GM12872 (cell line): Measurements from ENCODE around the gene TMEM260.

ENCODE experiments used
- CTCF ChIP-seq: IDR thresholded peaks from 3 replicates; pipeline ENCODE4 v1.5.1; 2011; ENCODE audit warnings: low read depth, mild to moderate bottlenecking, low read length, moderate library complexity; ENCODE audit not compliant: insufficient read depth

The TMEM260 gene

GRCh38 chr14:56678838-56679237 is 99.2 kb downstream of the TMEM260 start:
- no peak for TF ChIP-seq CTCF

DNA sequence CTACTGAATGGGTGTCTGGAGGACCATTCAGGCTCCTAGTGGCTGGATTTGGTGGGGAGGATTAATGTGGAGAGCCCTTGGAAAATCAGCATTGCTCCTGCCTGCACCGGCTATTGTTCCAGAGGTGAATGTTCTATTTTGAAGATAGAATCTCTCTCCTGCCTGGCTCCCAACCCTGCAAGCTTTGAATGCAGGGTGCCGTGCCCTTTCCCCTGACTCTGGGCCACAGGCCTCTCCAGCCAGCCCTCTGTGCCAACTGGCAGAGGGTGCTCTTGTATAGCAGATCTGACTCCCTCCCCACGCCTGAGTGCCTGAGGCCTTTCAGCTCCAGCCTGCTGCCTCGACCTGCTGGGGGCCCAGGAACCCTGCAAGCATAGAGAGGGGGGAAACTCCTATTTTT is 106.8 kb downstream of the TMEM260 start:
- TF ChIP-seq CTCF = no peak

DNA sequence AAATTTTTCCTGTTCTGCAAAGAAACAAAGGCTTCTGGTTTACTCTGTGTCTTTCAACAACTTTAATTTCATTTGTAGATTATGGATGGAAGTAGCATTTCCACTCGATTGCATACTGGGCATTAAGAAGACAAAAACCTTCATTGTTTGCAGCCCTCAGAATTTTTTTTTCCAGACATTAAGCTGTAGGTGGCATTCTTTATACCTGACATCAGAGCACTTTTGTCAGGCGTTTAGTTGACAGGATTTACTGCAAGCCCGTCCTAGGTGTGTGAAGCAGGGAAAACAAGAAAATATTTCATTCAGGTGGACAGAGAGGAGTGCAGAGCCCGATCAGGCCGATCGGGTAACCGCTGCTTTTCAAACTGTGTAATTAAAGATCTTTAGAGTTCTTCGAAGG is 107.5 kb downstream of the TMEM260 start:
- no peak for TF ChIP-seq CTCF

DNA sequence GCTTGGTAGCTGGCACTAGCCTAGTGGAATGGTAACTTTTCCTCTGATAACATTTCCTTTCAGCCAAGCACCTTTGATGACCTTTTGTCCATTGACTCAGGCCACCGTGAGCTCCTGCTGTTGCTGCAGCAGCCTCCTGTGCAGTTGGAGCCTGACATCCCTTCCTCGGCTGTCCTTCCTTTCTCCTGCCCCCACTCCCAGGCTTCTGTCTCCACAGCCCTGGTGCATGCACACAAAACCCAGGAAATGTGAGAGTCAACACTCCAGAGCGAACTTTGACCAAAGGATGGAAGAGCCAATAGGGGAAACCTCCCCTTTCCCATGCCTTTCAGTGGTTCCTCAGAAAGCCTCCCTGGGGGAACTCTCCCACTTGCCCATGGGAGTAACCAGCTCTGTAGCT is 115.0 kb downstream of the TMEM260 start:
- TF ChIP-seq CTCF = no peak
